NCI-H2227 (cell line): Measurements from ENCODE around the gene MAP2K7.

Source experiments
- DNase-seq: peaks from one replicate; lab custom pipeline; 2025; ENCODE audit not compliant: unreplicated experiment; lab: John Stamatoyannopoulos, UW

Gene MAP2K7

DNA sequence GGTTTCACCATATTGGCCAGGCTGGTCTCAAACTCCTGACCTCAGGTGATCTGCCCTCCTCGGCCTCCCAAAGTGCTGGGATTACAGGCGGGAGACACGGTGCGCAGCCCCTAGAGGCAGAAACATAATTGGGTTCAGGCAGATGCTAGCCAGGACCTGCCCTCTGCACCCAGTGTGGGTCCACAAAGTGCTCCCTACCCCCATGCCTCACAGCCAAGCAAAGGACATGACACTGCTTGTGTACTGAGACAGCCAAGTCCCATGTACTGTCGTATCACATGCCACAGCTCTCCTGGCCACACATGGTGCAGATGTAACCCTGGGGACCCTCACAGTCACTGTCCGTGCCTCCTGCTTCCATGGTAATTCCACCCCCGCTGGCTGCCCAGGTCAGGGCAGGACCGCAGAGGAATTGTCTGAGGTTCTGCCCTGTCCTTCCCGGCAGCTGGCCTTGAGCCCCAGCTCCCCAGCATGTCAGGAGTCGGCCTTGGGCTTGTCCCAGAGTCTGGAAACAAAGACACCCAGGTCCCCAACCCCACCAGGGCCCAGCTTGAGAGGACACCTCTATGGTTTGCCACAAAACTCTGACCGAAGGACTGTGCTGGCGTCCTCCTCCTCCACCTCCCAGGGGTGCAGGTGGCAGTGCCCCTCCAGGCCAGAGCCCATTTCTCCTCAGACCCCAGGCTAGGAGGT lies 37.1 kb upstream of the MAP2K7 start:
- DNase-seq, result no peak

DNA sequence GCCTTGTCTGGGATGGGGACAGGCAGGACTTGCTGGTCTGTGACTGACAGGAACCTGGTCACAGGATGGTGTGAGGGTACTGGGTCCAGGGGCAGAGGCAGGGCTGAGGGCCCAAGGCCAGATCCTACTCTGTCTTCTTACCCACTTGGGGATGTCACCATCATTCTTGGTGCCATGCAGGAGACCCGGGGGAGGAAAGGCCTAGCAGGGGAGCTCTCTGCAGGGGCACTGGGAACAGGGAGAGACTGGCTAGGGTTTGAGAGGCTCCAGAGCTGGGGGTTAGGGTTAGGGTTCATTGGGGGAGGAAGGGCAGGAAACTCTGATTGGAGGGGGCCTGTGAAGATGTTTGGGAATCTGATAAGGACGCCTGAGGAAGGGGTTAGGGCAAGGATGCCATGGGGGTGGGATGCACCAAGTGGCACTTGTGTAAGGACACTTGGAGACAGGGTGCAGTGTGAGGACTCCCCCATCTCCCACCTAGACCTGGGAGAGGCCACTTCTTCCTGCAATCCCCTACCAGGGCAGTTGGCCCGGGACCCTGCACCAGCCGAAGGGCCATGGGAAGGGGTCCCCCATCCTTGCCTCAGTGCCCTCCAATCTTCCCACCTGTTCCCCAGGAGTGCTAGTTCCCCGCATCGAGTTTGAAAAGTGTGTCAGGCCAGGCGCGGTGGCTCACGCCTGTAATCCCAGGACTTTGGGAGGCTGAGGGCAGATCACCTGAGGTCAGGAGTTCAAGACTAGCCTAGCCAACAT lies 36.4 kb upstream of the MAP2K7 start:
- no peak for DNase-seq

DNA sequence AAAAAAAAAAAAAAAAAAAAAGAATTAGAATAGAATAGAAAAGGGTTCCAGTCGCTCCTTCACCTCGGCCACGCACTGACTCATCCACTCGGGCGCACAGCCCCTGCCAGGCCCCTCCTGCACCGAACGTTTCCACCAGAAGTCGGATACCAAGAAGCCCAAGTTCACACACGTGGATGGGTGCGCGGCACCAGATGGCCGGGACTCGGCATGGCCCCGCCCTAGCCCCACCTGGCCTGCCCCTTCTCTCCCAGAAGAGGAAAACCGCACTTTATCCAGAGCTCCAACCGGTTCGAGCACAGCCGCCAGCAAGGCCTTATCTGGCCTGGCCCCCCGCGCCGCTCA lies 35.4 kb upstream of the MAP2K7 start:
- no peak for DNase-seq

DNA sequence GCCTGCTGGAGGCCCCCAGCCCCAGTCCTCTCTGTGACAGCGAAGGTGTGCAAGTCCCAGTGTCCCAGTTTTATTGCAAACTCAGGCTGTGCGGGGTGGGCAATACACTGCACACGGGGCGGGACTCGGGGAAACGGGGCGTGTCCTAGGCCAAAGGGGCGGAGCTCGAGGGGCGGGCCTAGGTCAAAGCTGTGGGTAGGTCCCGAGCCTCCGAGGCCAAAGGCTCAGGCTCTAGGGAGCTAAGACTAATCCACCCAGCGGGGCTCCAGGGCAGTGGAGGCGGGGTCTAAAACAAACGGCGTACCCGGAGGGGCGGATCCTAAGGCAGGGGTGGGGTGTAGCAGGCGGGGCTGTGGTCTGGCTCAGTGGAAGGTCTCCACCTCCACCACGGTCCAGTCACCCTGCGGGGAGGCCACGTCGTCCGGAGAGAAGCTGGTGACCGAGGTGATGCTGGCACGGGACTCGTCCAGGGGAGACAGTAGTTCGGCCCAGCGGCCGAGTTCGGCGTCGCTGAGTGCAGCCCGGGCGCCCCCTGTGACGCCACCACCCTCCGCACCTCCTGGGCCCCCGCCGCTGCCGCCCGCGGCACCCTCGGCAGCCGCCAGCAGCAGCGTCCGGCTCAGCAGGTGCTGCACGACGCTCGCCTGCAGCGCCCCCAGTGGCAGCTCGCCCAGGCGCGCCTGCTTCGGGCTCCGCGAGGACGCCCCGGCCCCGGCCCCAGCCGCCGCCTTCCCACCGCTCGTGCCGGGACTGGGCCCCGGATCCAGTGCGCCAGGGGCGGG lies 34.8 kb upstream of the MAP2K7 start:
- DNase-seq, result no peak

GRCh38 chr19:7869453-7869909 lies 34.2 kb upstream of the MAP2K7 start:
- no peak for DNase-seq

DNA sequence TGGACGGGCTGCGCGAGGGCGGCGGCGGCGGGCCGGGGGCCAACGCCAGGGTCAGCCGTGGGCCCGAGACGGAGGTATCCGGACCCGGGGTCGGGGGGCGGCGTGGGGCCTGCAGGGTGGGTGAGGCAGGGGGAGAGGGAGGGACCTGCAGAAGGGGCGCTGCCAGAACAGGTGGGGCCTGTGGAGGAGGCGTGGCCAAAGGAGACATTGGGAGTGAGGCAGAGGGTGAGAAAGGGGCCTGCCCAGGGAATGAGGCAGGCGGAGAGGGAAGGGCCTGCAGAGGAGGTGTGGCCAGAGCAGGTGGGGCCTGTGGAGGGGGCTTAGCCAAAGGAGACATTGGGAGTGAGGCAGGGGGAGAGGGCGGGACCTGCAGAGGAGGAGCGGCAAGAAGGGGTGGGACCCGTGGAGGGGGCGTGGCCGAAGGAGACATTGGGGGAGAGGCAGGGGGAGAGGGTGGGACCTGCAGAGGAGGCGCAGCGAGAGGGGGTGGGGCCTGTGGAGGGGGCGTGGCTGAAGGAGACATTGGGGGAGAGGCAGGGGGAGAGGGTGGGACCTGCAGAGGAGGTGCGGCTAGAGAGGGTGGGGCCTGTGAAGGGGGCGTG lies 33.7 kb upstream of the MAP2K7 start:
- no peak for DNase-seq

DNA sequence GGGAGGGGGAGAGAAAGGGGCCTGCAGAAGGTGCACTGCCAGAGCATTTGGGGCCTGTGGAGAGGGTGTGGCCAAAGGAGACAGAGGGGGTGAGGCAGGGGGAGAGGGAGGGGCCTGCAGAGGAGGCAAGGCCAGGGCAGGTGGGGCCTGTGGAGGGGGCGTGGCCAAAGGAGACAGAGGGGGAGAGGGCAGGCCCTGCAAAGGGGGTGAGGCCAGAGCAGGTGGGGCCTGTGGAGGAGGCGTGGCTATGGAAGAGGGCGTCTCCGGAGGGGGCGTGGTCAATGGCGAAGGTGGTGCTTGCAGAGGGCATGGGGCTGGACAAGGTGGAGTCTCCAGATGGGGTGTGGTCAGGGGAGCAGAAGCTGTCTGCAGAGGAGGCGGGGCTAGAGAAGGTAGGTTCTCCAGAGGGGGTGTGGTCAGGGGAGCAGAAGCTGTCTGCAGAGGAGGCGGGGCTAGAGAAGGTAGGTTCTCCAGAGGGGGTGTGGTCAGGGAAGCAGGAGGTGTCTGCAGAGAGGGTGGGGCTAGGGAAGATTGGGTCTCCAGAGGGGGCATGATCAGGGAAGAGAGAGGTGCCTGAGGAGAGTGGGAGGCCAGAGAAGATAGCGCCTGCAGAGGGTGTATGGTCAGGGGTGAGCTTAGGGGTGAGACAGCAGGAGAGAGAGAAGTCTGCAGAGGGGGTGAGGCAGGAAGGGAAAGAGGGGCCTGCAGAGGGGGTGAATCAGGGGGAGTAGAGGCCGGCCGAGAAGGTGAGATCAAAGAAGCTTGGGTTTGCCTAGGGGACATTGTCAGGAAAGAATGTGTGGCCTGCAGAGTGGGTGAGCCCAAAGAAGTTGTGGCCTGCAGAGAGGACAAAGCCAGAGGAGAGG lies 32.9 kb upstream of the MAP2K7 start:
- peak; percentile 34 for DNase-seq

DNA sequence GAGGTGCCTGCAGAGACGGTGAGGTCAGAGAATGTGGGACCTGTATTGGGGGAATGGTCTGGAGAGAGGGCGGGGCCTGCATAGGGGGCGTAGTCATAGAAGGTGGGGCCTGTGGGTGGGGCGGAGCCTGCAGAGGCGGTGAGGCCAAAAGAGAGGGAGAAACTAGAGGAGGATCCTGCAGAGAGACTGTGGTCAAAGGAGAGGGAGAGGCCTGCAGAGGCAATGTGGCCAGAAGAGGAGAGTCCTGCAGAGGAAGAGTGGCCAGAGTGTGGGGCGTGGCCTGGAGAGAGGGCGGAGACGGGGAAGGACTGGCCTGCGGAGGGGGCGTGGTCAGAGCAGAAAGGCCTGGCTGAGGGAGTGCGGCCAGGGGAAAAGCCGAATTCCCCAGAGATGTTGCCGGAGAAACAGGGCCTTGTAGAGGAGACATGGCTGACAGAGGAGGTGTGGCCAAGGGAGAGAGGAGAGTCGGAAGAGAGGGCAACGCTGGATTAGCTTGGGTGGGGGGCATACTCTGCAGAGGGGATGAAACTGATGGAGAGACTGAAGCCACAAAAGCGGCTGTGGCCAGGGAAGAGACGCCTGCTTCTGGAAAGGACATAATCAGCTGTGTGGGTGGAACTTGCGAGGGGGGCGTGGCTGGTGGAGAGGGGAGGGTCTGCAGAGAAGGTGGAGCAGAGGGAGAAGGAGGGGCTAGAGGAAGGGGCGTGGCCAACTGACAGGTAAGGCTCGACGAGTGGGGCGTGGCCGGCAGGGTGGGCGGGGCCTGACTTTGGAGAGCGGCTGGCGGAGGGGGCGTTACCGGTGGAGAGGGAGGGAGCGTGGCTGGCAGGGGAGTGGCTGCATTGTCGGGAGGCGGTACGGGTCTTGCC lies 32.0 kb upstream of the MAP2K7 start:
- DNase-seq, result peak; percentile 70

DNA sequence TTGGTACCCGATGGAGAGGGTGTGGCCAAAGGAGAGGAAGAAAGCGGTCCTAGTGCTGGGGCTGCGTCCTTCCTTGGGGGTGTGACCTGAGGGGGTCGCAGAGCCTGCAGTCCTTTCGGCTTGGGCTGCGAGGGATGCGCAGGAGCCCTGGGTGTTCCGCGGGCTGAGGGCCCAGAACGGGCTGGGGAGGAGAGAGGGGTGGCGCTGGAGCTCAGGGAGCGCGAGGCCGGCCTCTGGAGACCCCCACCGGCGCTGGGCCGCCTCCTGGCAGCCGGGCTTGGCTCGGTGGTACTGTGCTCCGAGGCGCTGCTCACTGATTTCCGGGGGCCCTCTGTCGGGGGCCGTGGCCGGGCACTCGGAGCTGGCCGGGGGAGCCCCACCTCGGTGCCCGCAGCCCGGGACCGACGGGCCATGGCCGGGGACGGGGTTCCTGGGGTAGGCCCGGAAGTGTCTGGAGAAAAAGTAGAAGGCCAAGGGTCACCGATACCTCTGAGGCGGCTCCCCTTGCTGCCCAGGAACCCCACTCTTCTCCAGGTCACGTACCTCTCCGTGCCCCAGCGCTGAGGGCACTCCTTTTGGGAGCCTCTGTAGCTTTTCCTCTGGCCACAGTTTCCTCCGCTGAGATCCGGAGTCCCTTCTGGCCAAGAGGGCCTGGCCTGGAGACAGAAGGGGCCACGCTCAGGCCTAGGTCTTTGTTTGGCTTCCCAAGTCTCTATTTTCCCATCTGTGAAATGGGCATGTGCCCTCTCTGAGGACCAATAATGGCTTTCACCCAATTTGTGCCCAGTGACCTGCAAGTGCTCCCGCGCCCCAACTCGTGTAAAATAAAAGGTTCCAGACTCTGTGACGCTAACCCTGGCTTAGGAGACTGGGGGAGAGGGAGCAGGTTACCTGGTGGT lies 31.1 kb upstream of the MAP2K7 start:
- no peak for DNase-seq

- peak; percentile 47 for DNase-seq
Measured at GRCh38 chr19:7873304-7874075, 30.2 kb upstream of the MAP2K7 start.

DNA sequence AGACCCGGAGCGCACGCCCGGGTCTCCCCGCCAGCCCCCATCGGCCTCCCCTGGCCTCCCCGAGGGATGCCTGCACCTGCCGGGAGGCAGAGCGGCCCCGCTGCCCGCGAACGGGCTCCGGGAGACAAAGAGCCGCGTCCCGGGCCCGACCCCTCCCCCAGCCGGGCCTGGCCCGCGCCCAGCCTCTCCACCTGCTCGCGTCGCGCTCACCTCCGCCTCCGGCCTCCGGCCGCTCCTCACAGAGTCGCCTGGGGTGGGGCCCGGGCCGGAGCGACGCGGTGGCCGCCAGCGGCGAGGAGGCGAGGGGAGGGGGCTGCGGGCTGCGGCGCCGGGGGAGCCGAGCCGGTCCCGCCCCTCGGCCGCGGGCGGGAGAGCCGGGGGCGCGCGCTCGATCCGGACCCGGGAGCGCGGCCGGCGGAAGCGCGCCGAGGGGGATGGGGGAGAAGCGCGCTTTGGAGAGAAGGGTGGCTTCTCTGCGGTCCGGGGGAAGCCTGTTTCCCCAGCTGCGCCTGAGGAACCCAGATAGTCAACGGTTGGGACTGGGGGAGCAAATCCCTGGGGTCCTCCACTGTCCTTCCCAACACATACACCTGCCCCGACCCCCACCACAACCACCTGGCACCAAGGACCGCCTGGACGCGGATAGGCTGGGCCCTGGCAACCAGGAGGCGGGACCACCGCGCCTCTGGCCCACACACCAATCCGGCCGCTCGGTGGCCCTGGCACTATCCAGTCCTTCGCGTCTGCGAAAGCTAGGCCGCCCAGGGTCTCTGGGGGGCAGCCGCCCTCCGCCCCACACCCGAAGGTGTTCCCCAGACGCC lies 29.4 kb upstream of the MAP2K7 start, which contains the start of gene PRR36:
PRR36 (minus strand) TSS at position 315 of the 821 bp plus-strand sequence. CDS start 701 bp downstream, outside the sequence.
- peak; percentile 88 for DNase-seq

DNA sequence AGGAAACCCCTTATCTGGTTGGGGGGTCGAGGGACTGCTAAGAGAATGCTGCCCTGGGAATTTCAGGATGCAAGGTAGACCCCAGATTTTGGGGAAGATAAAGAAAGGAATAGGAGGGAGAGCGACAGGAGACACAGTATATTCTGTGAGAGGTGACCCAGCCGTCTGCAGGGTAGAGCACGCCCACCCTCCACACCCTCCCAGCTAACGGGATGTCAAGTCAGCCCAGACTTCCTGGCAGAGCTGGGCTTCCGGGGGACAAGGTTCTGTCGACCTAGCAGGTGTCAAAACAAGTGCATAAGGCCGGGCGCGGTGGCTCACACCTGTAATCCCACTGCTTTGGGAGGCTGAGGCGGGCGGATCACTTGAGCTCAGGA lies 28.8 kb upstream of the MAP2K7 start:
- DNase-seq, result no peak

DNA sequence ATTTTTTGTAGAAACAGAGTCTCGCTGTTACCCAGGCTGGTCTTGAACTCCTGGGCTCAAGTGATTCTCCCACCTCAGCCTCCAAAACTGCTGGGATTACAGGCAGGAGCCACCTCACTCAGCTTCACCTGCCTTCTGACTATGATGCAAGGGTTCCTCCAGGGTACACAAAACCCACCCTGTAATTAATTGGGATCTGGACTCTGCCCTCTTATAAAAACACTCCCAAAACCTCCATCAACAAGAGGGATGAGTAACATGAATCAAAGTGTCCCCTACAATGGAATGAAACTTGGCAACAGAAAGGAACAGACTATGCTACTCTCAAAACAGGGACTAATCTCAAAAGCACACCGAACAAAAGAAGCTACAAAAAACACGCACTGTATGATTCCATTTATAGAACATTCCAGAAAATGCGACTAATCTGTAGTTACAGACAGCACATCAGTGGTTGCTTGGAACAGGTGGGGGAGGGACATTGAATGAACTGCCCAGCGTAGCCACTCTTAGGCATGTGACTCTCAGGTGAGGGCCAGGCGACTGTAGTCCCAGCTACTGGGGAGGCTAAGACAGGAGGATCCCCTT lies 26.3 kb upstream of the MAP2K7 start:
- no peak for DNase-seq

DNA sequence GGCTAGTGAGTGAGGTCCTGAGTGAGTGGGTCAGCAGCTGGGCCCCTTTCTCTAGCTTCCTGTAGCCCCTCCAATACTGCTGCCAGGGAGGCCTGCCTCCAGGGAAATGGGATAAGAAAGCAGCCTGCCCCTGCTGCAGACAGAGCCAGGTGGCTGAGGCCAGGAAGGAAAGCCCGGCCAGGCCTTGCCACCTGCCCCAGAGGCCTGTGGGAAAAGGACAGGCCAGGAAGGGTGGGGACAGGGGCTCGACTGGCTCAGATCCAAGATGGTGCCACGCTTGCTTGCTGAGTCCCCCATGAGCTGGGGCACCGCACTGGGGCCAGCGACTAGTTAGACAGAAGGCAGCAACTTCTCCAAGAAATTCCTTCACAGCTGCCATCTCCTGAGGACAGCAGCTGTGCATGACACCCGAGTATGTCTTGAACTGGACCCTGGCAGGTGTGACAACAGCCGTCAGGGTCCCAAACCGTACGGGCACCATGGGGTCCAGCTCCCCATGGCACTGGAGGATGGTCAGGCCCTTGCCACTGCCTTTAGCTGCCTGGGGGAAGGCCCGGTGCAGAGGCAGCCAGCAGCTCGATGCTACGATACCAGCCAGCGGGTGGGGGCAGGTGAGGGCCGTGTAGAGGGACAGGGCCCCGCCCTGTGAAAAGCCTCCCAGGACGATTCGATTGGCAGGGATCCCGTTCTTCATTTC lies 24.4 kb upstream of the MAP2K7 start:
- DNase-seq, result no peak

DNA sequence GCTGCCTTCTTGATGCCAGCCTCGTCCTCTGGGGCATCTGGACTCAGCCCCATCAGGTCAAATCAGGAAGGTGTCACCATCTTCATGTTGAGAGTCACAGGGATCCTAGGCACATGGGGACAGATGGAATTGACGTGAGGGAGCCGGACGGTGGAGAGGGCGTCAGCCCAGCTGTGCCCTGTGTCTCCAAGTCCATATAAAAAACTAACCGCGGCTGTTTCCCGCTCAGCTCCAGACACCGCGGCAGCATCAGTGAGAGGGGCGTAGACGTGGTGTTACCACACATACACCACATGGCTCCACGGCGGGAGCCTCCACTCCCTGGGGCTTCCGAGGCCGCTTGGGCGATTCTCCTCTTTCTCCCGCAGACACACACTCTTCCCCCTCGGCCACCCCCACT lies 23.8 kb upstream of the MAP2K7 start:
- DNase-seq, result no peak

DNA sequence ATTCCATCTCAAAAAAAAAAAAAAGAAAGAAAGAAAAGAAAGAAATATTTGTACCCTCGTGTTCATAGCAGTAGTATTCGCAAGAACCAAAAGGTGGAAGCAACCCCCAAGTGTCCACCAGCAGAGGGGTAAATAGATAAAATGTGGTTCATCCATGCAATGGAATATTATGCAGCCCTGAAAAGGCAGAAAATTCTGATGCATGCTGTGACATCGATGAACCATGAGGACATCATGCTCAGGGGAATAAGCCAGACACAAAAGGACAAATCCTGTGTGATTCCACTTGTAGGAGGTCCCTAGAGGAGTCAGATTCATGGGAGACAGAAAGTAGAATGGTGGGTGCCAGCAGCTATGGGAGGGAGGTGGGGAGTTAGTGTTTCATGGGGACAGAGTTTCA lies 21.8 kb upstream of the MAP2K7 start:
- DNase-seq, result no peak
